Ramos (cell line): ENCODE measurements around the gene C3orf49.

Experiments used
- in situ Hi-C: fragments of 300-500 bp; cut with MboI; formaldehyde crosslinking; loops from one replicate; pipeline ENCODE4 v1.14.3; 2022; ENCODE audit warnings: low sequenced_read_pairs; ENCODE audit not compliant: unreplicated experiment

C3orf49 gene

GRCh38 chr3:63877737-63878393, 58.8 kb downstream of the C3orf49 start:
- in situ Hi-C loops: no loop called here

GRCh38 chr3:63878394-63879060, 59.4 kb downstream of the C3orf49 start:
- in situ Hi-C loops: no loop called here

GRCh38 chr3:63880653-63881052, 61.6 kb downstream of the C3orf49 start:
- in situ Hi-C loops: no loop called here

GRCh38 chr3:63886858-63887257, 67.8 kb downstream of the C3orf49 start:
- in situ Hi-C loops: no loop called here

GRCh38 chr3:63891518-63891917, 72.4 kb downstream of the C3orf49 start:
- in situ Hi-C loops: no loop called here

GRCh38 chr3:63892773-63893352, 73.8 kb downstream of the C3orf49 start:
- in situ Hi-C loops: no loop called here

- in situ Hi-C loops: no loop called here
Observed at GRCh38 chr3:63895422-63896189, 76.5 kb downstream of the C3orf49 start.

GRCh38 chr3:63896332-63897030, 77.4 kb downstream of the C3orf49 start:
- in situ Hi-C loops: no loop called here
